COLO668 (cell line): ENCODE data around the gene GPATCH8.
"Not testable (repeated sequence)": the region's sequence is repeated elsewhere in the genome, so short reads cannot be mapped to it uniquely, and the experiment has no call there.

Experiments used
- DNase-seq: peaks from one replicate; lab custom pipeline; 2025; ENCODE audit not compliant: unreplicated experiment; lab: John Stamatoyannopoulos, UW

Gene GPATCH8

GRCh38 chr17:44527954-44528353 is 24.7 kb upstream of the GPATCH8 start:
- no peak for DNase-seq

DNA sequence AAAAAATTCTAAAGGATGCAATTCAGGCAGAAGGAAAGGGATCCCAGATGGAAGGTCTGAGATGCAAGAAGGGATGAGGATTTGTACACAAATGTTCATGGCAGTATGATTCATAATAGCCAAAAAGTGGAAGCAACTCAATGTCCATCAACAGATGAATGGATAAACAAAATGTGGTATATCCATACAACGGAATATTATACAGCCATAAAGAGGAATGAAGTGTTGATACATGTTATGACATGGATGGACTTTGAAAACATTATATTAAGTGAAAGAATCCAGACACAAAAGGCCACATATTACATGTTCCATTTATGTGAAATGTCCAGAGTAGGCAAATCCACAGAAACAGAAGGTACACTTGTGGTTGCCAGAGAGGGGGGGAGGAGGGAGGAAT is 23.9 kb upstream of the GPATCH8 start:
- no peak for DNase-seq

- DNase-seq = no peak
These were observed 20.4 kb upstream of the GPATCH8 start for GRCh38 chr17:44523672-44523972.

- DNase-seq = peak; percentile 30
These were observed 19.9 kb upstream of the GPATCH8 start for GRCh38 chr17:44522883-44523671.

- DNase-seq = no peak
These were observed 14.8 kb upstream of the GPATCH8 start for GRCh38 chr17:44518032-44518431.

DNA sequence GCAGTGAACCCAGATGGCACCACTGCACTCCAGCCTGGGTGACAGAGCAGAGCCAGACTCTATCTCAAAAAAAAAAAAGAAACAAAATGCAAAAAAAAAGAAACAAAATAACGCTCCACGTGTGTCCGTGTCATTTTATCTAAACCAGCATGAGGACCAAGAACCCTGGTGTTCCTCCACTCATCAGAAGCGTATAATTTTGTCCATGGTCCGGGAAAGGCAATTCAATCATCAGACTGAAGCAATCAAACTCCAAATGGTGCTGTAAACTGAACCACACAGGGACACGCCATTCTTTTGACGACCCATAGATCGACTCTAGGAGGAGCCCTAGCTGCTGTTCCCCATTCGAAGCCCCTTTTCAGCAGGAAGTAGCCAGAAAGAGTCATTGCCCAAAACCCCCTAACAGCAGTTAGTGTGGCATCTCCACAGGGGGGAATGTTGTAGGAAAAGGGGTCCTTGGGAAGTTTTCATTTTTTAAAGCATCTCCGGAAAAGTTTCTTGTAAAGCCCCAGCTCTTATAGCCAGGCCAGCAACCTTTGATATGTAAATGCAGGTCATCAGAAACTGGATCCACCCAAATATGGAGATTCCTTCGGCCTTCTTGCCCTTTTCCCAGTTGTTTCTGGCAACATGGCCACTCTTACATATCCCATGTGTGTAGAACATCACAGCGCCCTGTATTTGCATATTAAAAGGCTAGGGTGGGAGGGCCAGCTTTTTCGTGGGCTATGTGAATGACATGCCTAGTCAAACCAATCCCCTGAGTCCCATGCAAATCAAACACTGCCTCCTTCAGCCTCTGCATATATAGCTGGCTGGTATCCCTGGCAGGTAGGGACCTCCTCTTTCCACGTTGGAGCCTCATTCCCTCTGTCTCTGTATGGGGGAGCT is 8.3 kb upstream of the GPATCH8 start:
- not testable (repeated sequence) for DNase-seq

GRCh38 chr17:44506939-44507604 is 3.9 kb upstream of the GPATCH8 start:
- DNase-seq = not testable (repeated sequence)

- peak; percentile 30 for DNase-seq
These were observed 534 bp downstream of the GPATCH8 start for GRCh38 chr17:44502598-44503146.

- no peak for DNase-seq
These were observed 1.3 kb downstream of the GPATCH8 start for GRCh38 chr17:44501866-44502375.

- DNase-seq = no peak
These were observed 3.5 kb downstream of the GPATCH8 start for GRCh38 chr17:44499722-44500121.

- no peak for DNase-seq
These were observed 6.4 kb downstream of the GPATCH8 start for GRCh38 chr17:44496815-44497214.

GRCh38 chr17:44493339-44493738 is 9.9 kb downstream of the GPATCH8 start:
- no peak for DNase-seq

DNA sequence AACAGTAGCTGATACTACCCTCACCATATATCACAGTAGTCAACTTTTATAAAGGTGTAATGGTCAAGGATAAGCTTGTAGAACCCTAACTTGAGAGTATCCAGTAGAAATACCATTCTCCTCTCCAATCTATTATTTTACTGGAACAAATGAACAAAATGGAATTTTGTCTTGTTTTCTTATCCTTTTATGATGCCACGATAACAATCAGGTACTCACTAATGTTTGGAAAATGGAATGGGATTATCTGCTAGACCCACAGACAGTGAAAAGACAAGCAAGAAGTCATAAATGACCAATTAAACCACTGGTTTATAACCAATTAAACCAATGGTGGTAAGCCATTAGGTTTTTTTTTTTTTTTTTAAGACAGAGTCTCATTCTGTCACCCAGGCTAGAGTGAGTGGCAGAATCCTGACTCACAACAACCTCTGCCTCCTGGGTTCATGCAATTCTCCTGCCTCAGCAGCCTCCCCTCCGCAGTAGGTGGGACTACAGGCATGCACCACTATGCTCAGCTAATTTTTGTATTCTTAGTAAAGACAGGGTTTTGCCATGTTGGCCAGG is 10.4 kb downstream of the GPATCH8 start:
- DNase-seq = no peak

DNA sequence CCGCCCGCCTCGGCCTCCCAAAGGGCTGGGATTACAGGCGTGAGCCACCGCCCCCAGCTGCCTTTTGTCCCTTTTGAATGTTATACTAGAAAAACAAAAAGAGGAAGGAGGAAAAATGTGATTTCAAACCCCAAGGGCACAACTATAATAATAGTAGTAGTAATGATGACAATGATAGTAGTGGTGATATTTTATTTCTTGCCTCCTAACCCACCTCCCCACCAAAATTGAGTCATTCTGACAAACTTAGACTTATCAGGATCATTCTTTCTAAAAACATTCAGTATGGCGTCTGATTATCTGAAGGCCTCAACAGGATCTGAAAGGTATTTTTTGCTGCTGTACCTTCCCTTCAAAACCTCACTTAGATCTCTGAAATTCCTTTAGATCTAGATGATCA is 13.6 kb downstream of the GPATCH8 start:
- no peak for DNase-seq

- no peak for DNase-seq
These were observed 16.0 kb downstream of the GPATCH8 start for GRCh38 chr17:44487170-44487569.

- DNase-seq = no peak
These were observed 29.8 kb downstream of the GPATCH8 start for GRCh38 chr17:44473367-44473766.

DNA sequence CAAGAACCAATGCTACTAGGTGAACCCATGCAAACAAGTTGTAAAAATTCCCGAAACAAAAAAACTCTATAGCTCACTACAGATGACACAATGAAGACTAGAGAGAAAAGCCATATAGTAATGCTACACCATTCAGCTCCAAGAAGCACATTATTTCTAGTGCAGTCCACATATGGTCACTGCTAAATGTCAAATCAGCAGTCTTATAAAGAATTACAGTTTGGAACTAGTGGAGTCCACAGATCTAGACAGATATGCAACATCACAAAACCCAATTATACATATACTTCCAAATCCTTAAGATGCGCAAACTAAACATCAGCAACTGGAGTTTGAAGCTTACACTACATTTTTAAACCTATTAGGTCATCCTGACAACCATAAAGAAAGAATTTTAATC is 33.5 kb downstream of the GPATCH8 start:
- no peak for DNase-seq

GRCh38 chr17:44467108-44467507 is 36.1 kb downstream of the GPATCH8 start:
- DNase-seq = no peak

GRCh38 chr17:44466339-44466738 is 36.9 kb downstream of the GPATCH8 start:
- DNase-seq = no peak

DNA sequence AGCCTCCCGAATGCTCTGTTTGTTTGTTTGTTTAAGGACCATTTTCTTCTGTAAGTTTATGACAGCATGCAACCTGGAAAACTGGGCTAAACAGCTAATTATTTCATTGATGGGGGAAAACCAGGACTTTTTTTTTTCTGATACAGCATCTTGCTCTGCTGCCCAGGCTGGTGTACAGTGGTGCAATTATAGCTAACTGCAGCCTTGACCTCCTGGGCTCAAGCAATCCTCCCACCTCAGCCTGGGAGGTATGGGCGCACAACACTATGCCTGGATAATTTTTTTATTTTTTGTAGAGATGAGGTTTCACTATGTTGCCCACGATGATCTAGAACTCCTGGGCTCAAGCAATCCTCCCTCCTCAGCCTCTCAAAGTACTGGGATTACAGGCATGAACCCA is 37.3 kb downstream of the GPATCH8 start:
- DNase-seq = no peak

DNA sequence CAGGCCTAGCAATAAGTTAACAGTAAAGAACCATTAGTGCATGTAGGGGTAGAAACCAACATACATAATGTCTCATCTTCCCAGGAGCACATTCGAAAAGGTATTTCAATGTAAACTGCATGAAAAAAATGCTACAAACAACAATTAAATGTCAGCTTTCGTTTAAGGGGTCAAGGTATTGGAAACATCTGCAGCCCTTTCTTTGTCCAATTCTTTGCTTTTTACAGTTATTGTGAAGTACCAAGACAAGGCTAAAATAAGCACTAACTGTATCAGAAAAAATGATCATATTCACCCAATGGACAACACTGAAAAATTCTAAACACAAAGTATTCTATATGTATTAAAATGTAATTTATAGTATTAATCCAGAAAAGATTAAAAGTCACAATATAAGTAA is 37.9 kb downstream of the GPATCH8 start:
- DNase-seq = no peak
